HCT116 (cell line): ENCODE data around the gene ROS1. TPM values are rescaled to one million over a fixed set of nuclear protein-coding genes. Genes with fewer than 3 reads are reported as not detected.

Source experiments
- ATAC-seq: fragments of 200-7000 bp; cut with Tn5 transposase; 2 replicates; pipeline ENCODE4 v1.9.1; 2020; ENCODE audit warnings: mild to moderate bottlenecking, moderate library complexity
- BruUV-seq: library from RNA; stranded (reverse); fragments of 400-500 nt; replicated peaks from 2 replicates; lab custom pipeline; 2021; lab: Mats Ljungman, UMichigan
- CTCF ChIA-PET: fragments of 300-600 bp; sonication (Branson Sonifier 250); formaldehyde crosslinking; loops from one replicate; lab custom pipeline; 2021; ENCODE audit warnings: antibody characterized with exemption; lab: Charles Lee
- POLR2A ChIA-PET: fragments of 300-600, 350-600 bp; sonication (Branson Sonifier 250); formaldehyde crosslinking; loops from one replicate; lab custom pipeline; 2021; ENCODE audit warnings: antibody characterized with exemption; lab: Charles Lee
- RAD21 ChIA-PET, 2 experiments: fragments of 300-600 bp; sonication (Branson Sonifier 250); formaldehyde crosslinking; loops; one replicate each; lab custom pipeline; 2023; ENCODE audit warnings: low total read pairs in 2 of 2; ENCODE audit not compliant: uncharacterized antibody in 2 of 2, unreplicated experiment in 2 of 2, low non-redundant PET in 1 of 2; lab: Charles Lee
- DNase-seq: peaks from one replicate; pipeline ENCODE4 v3.0.0-alpha.2; 2010; ENCODE audit warnings: low read depth, low spot score
- H2AFZ ChIP-seq: fragments of 200-600 bp; shearing (Covaris generic), sonication (generic); 2 replicates; pipeline ENCODE4 v1.6.1; 2017; ENCODE audit warnings: low read depth, mixed run types, mixed read lengths, antibody characterized with exemption, low read length; ENCODE audit not compliant: poor library complexity, severe bottlenecking
- H3K27ac ChIP-seq: 2 replicates; pipeline ENCODE4 v1.5.1; 2012; ENCODE audit warnings: low read depth, low read length
- H3K27me3 ChIP-seq: fragments of 200-600 bp; sonication (generic); 2 replicates; pipeline ENCODE4 v1.6.1; 2016; ENCODE audit warnings: mixed run types, low read length, mixed read lengths; ENCODE audit not compliant: insufficient read depth
- H3K36me3 ChIP-seq, 2 experiments: fragments of 200-500 bp in 1 of 2; fragments of 200-600 bp in 1 of 2; sonication (Bioruptor generic) in 1 of 2; sonication (generic) in 1 of 2; 2 replicates each; pipeline versions ENCODE4 v1.5.1 to v1.6.1; 2014 to 2016; ENCODE audit warnings: low read length in 2 of 2, inconsistent platforms in 1 of 2, mixed read lengths in 1 of 2, mixed run types in 1 of 2; ENCODE audit not compliant: insufficient read depth in 2 of 2, control insufficient read depth in 1 of 2
- H3K4me1 ChIP-seq, 2 experiments: fragments of 200-600 bp in 1 of 2; sonication (generic) in 1 of 2; 2 replicates each; pipeline versions ENCODE4 v1.5.1 to v1.6.1; 2012 to 2017; ENCODE audit warnings: low read length in 2 of 2, inconsistent platforms in 1 of 2, mild to moderate bottlenecking in 1 of 2, mixed read lengths in 1 of 2, mixed run types in 1 of 2, moderate library complexity in 1 of 2; ENCODE audit not compliant: insufficient read depth in 2 of 2, control insufficient read depth in 1 of 2
- H3K4me2 ChIP-seq: fragments of 200-600 bp; sonication (generic); 2 replicates; pipeline ENCODE4 v1.6.1; 2017; ENCODE audit warnings: mixed run types, low read length, mixed read lengths
- H3K4me3 ChIP-seq, 2 experiments: fragments of 200-600 bp in 1 of 2; sonication (generic) in 1 of 2; replicated peaks in 1 of 2; 2 replicates each; pipeline ENCODE4 v1.5.1; 2011 to 2016; ENCODE audit warnings: low read length in 2 of 2, control low read depth in 1 of 2, low read depth in 1 of 2, mild to moderate bottlenecking in 1 of 2, mixed read lengths in 1 of 2, mixed run types in 1 of 2
- H3K79me2 ChIP-seq: fragments of 200-600 bp; sonication (generic); 2 replicates; pipeline ENCODE4 v1.6.1; 2017; ENCODE audit warnings: mild to moderate bottlenecking, mixed run types, low read length, moderate library complexity, mixed read lengths; ENCODE audit not compliant: insufficient read depth
- H3K9ac ChIP-seq: fragments of 200-600 bp; sonication (generic); 2 replicates; pipeline ENCODE4 v1.6.1; 2016; ENCODE audit warnings: low read length, mixed read lengths
- H3K9me2 ChIP-seq: fragments of 200-600 bp; sonication (generic), shearing (Covaris generic); 2 replicates; pipeline ENCODE4 v1.6.1; 2017; ENCODE audit warnings: mixed run types, mild to moderate bottlenecking, moderate library complexity; ENCODE audit not compliant: insufficient read depth
- H3K9me3 ChIP-seq, 2 experiments: fragments of 200-500 bp in 1 of 2; fragments of 200-600 bp in 1 of 2; sonication (Bioruptor generic) in 1 of 2; sonication (generic) in 1 of 2; 2 replicates each; pipeline ENCODE4 v1.6.1; 2014 to 2017; ENCODE audit warnings: low read length in 2 of 2, mixed read lengths in 2 of 2, inconsistent platforms in 1 of 2, low read depth in 1 of 2, mild to moderate bottlenecking in 1 of 2, mixed run types in 1 of 2, moderate library complexity in 1 of 2; ENCODE audit not compliant: control insufficient read depth in 1 of 2, insufficient read depth in 1 of 2
- H4K20me1 ChIP-seq: fragments of 200-600 bp; sonication (generic), shearing (Covaris generic); 2 replicates; pipeline ENCODE4 v1.6.1; 2017; ENCODE audit warnings: mixed run types, mild to moderate bottlenecking, moderate library complexity; ENCODE audit not compliant: insufficient read depth
- EZH2phosphoT487 ChIP-seq: fragments of 200-600 bp; IDR thresholded peaks from 2 replicates; pipeline ENCODE4 v1.6.1; 2018; ENCODE audit warnings: antibody characterized with exemption, borderline replicate concordance
- JUND ChIP-seq: IDR thresholded peaks from 2 replicates; pipeline ENCODE4 v1.6.1; 2012
- POLR2A ChIP-seq: IDR thresholded peaks from 2 replicates; pipeline ENCODE4 v1.7.0; 2011; ENCODE audit warnings: borderline replicate concordance; ENCODE audit not compliant: insufficient read depth, insufficient read length; ENCODE audit errors: extremely low read depth
- REST ChIP-seq: IDR thresholded peaks from 2 replicates; pipeline ENCODE4 v1.6.1; 2012; ENCODE audit warnings: low read depth
- SRF ChIP-seq: IDR thresholded peaks from 2 replicates; pipeline ENCODE4 v1.6.1; 2012; ENCODE audit warnings: low read depth
- YY1 ChIP-seq: IDR thresholded peaks from 2 replicates; pipeline ENCODE4 v1.6.1; 2011; ENCODE audit warnings: low read length, low read depth, moderate library complexity, mild to moderate bottlenecking; ENCODE audit not compliant: insufficient replicate concordance; ENCODE audit errors: extremely low read depth
- ZBTB33 ChIP-seq: IDR thresholded peaks from 2 replicates; pipeline ENCODE4 v1.6.1; 2011; ENCODE audit warnings: mild to moderate bottlenecking, low read length, moderate library complexity; ENCODE audit not compliant: insufficient replicate concordance; ENCODE audit errors: extremely low read depth
- ZNF274 ChIP-seq: fragments of 200-500 bp; sonication (Bioruptor generic); IDR thresholded peaks from 2 replicates; pipeline ENCODE4 v1.6.1; 2014; ENCODE audit warnings: mild to moderate bottlenecking, low read depth, low read length, inconsistent platforms
- intact Hi-C: fragments of 100-400 bp; cut with micrococcal nuclease; formaldehyde crosslinking; loops from 2 replicates; pipeline ENCODE4 v1.10.0; 2022
- total RNA-seq: library from RNA; stranded (reverse); gene quantifications from one replicate; pipeline ENCODE4 v1.2.1, GENCODE V29; 2021; ENCODE audit not compliant: unreplicated experiment

ROS1 gene
- total RNA-seq, 1 experiment from 2014 or later, result not detected

- no peak overlapping the region for H2AFZ ChIP-seq
- no peak for DNase-seq
- TF ChIP-seq POLR2A (no peak), ZBTB33 (no peak), JUND (no peak)
- intact Hi-C loops, result loop anchor here (5.0 kb wide), 1 partner anchor 333 kb away; the partner anchor contains the start of gene NUS1
- H3K27me3 ChIP-seq, result no peaks in the 10 kb centered on the region
- H3K4me2 ChIP-seq, result no peak overlapping the region
- CTCF ChIA-PET, result no interaction called here
- no peak overlapping the region for H3K9ac ChIP-seq
- H3K36me3 ChIP-seq, result no peaks in the 10 kb centered on the region
- no peaks in the 10 kb centered on the region for H3K79me2 ChIP-seq
- H3K4me1 ChIP-seq, result no peaks in the 10 kb centered on the region
- RAD21 ChIA-PET, result no interaction called here
- BruUV-seq, result no TSS peak
- no peak overlapping the region for H3K4me3 ChIP-seq
- no peaks in the 10 kb centered on the region for H4K20me1 ChIP-seq
- no peak overlapping the region for H3K27ac ChIP-seq
- no peak for ATAC-seq
- no peaks in the 10 kb centered on the region for H3K9me3 ChIP-seq
- POLR2A ChIA-PET, result no interaction called here
- no peaks in the 10 kb centered on the region for H3K9me2 ChIP-seq
These were observed 81.1 kb downstream of the ROS1 start for GRCh38 chr6:117344444-117345291.

GRCh38 chr6:117338567-117338966 is 87.2 kb downstream of the ROS1 start:
- ChIA-PET RAD21 (no interaction called here), CTCF (no interaction called here), POLR2A (no interaction called here)
- Histone ChIP-seq H4K20me1 (no peaks in the 10 kb centered on the region), H3K9me3 (no peaks in the 10 kb centered on the region), H2AFZ (no peak overlapping the region), H3K79me2 (no peaks in the 10 kb centered on the region), H3K4me2 (no peak overlapping the region), H3K4me1 (no peaks in the 10 kb centered on the region), H3K9me2 (no peaks in the 10 kb centered on the region), H3K27ac (no peak overlapping the region), H3K4me3 (no peak overlapping the region), H3K27me3 (no peaks in the 10 kb centered on the region), H3K36me3 (no peaks in the 10 kb centered on the region), H3K9ac (no peak overlapping the region)
- no peak for TF ChIP-seq YY1
- no peak for TF ChIP-seq REST
- TF ChIP-seq EZH2phosphoT487, result no peak
- no peak for TF ChIP-seq ZNF274
- TF ChIP-seq ZBTB33, result no peak
- TF ChIP-seq SRF, result no peak
- ATAC-seq (no peak), DNase-seq (no peak)
- intact Hi-C loops, result no loop called here
- BruUV-seq, result no TSS peak
